ENCODE measurements around the gene YPEL2. TPM values are rescaled to one million over a fixed set of nuclear protein-coding genes. Genes with fewer than 3 reads are reported as not detected.

YPEL2 gene
- total and polyA plus RNA-seq, 2 of the 13 experiments (the other 11 are each of a cell fraction or from before 2014, with no cell fraction given): 8.5 to 21.1 TPM

DNA sequence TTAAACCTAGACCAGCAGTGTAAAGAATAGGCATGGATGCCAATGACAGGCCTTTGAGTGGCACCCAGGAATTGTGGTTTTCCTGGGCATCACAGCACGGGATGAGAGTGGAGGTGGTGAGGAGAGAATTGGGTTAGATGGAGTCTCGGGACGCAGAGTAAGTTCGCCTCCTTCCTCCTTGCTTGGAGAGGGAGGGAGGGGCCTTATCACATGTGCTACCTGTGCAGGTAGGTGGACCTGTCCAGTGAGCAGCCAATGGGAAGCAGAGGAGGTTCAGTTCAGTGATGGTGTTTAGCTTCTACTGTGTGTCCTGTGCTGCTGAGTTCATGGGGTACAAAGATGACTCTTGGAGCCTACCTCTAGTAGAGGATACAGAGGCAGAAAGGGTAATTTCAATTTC, 14.9 kb downstream of the YPEL2 start (continued):
- TF ChIP-seq ZMYM2 (CRISPR knock-in tag; IDR thresholded peaks at IDR 0.05) (no peak), ZNF333 (CRISPR knock-in tag; IDR thresholded peaks at IDR 0.05; ENCODE audit: borderline replicate concordance) (no peak), ARNT (IDR thresholded peaks at IDR 0.05) (no peak), NONO (IDR thresholded peaks at IDR 0.05) (no peak), NONO (CRISPR knock-in tag; conservative IDR thresholded peaks at IDR 0.05) (no peak), ARID3A (IDR thresholded peaks at IDR 0.05; ENCODE audit: low read depth, low read length) (no peak)

DNA sequence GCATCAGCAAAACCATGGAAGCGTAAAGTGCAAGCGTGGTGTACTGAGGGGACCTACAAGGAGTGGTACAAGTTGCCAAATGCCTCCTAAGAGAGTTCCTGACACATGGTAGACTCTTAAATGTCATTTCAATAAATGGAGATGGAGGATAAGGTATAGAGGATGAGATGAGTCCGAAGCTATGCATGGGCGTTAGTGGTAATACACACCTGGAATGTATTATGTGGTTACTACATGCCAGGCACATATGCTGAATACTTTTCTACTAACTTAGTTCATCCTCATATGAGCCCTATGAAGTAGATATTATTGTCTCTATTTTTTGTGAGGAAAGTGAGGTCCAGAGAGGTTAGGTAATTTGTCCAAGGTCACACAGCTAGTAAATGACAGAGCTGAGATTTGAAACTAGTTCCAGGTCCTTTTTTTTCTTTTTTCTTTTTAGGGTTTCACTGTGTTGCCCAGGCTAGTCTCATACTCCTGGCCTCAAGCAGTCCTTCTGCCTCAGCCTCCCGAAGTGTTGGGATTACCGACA, 15.5 kb downstream of the YPEL2 start:
- ATAC-seq: no peak
- H3K9me3 ChIP-seq (ENCODE audit: low read length): no peaks in the 10 kb centered on the region
- TF ChIP-seq ZXDC (CRISPR knock-in tag; IDR thresholded peaks at IDR 0.05) (no peak), DPF2 (CRISPR knock-in tag; IDR thresholded peaks at IDR 0.05; ENCODE audit: borderline replicate concordance, low read depth) (no peak), POGZ (CRISPR knock-in tag; IDR thresholded peaks at IDR 0.05) (no peak), ZNF768 (CRISPR knock-in tag; IDR thresholded peaks at IDR 0.05) (peak; percentile 76; the same call in 1 of the 2 replicates), PCBP2 (optimal IDR thresholded peaks at IDR 0.05; ENCODE audit: low read depth, low read length, poor library complexity, severe bottlenecking) (no peak)
- WGBS (ENCODE audit: low lambda C conversion rate): 96% methylated on average over 6 of the region's 6 CpGs
- CTCF ChIA-PET (ENCODE audit: low intra/inter-chr PET ratio, low total read pairs): no interaction called here
- no peaks in the 10 kb centered on the region for H3K27me3 ChIP-seq (ENCODE audit: control insufficient read depth in 1 of 2, insufficient read depth in 2 of 2, low read length in 2 of 2)
- H3K9ac ChIP-seq (ENCODE audit: insufficient read depth, low read depth, low read length): no peak overlapping the region
- H3K4me3 ChIP-seq (replicated peaks in 1 of 3; ENCODE audit: insufficient read depth in 1 of 3, low read depth in 2 of 3, low read length in 3 of 3): no peak overlapping the region
- H2AFZ ChIP-seq (ENCODE audit: low read length): no peak overlapping the region
- no peak overlapping the region for H3K4me2 ChIP-seq (ENCODE audit: low read depth, low read length)
- POLR2A ChIA-PET: no interaction called here
- in situ Hi-C loops (cut with HindIII; ENCODE audit: extremely low pct_ligation_motif_present, low pct_unique_long_range_greater_than_20kb): no loop called here
- no TSS peak for BruUV-seq (replicated peaks)
- no peak overlapping the region for H3K27ac ChIP-seq (ENCODE audit: extremely low read length, insufficient read depth, low read length)
- peaks cover 28% of the 10 kb centered on the region for H4K20me1 ChIP-seq (ENCODE audit: insufficient read depth, low read length)
- no peak for DNase-seq (ENCODE audit: low spot score)
- no peak for FAIRE-seq
- no peaks in the 10 kb centered on the region; a peak in 1 of 5 replicates for H3K36me3 ChIP-seq (replicated peaks in 1 of 2; ENCODE audit: control insufficient read depth in 1 of 2, insufficient read depth in 2 of 2, low read length in 2 of 2)
- H3K79me2 ChIP-seq (ENCODE audit: insufficient read depth, low read length): peaks cover 57% of the 10 kb centered on the region
- H3K4me1 ChIP-seq (ENCODE audit: insufficient read depth, low read length): peaks cover 55% of the 10 kb centered on the region
- intact Hi-C loops (cut with micrococcal nuclease; ENCODE audit: unreplicated experiment): no loop called here
